ENCODE measurements around the gene LYRM4.

LYRM4 gene

GRCh38 chr6:5093231-5094015, 167.3 kb downstream of the LYRM4 start:
- Mint-ChIP-seq H3K4me1 (ENCODE audit: low read depth) (no peaks in the 10 kb centered on the region), H3K9me3 (no peaks in the 10 kb centered on the region), H3K4me3 (no peak overlapping the region), H3K27ac (no peak overlapping the region), H3K36me3 (ENCODE audit: low read depth) (no peaks in the 10 kb centered on the region), H3K27me3 (ENCODE audit: low read depth) (peaks cover 40% of the 10 kb centered on the region)
- no peak for DNase-seq (ENCODE audit: low spot score)

GRCh38 chr6:5091210-5092069, 169.3 kb downstream of the LYRM4 start:
- H3K27me3 Mint-ChIP-seq (ENCODE audit: low read depth) = peaks cover 53% of the 10 kb centered on the region
- H3K27ac Mint-ChIP-seq = no peak overlapping the region
- H3K4me3 Mint-ChIP-seq = no peak overlapping the region
- H3K4me1 Mint-ChIP-seq (ENCODE audit: low read depth) = no peaks in the 10 kb centered on the region
- DNase-seq (ENCODE audit: low spot score) = no peak
- no peaks in the 10 kb centered on the region for H3K9me3 Mint-ChIP-seq
- no peaks in the 10 kb centered on the region for H3K36me3 Mint-ChIP-seq (ENCODE audit: low read depth)

GRCh38 chr6:5090603-5091002, 170.1 kb downstream of the LYRM4 start:
- Mint-ChIP-seq H3K27me3 (ENCODE audit: low read depth) (peaks cover 57% of the 10 kb centered on the region), H3K4me1 (ENCODE audit: low read depth) (no peaks in the 10 kb centered on the region), H3K9me3 (no peaks in the 10 kb centered on the region), H3K4me3 (no peak overlapping the region), H3K36me3 (ENCODE audit: low read depth) (no peaks in the 10 kb centered on the region), H3K27ac (no peak overlapping the region)
- DNase-seq (ENCODE audit: low spot score) = no peak

GRCh38 chr6:5089481-5090438, 171.0 kb downstream of the LYRM4 start:
- Mint-ChIP-seq H3K4me3 (no peak overlapping the region), H3K27ac (no peak overlapping the region), H3K27me3 (ENCODE audit: low read depth) (peaks cover 58% of the 10 kb centered on the region), H3K36me3 (ENCODE audit: low read depth) (no peaks in the 10 kb centered on the region), H3K9me3 (no peaks in the 10 kb centered on the region), H3K4me1 (ENCODE audit: low read depth) (no peaks in the 10 kb centered on the region)
- no peak for DNase-seq (ENCODE audit: low spot score)

GRCh38 chr6:5088780-5089179, 172.0 kb downstream of the LYRM4 start:
- DNase-seq (ENCODE audit: low spot score) = no peak
- Mint-ChIP-seq H3K9me3 (no peaks in the 10 kb centered on the region), H3K4me1 (ENCODE audit: low read depth) (no peaks in the 10 kb centered on the region), H3K4me3 (no peak overlapping the region), H3K27ac (no peak overlapping the region), H3K36me3 (ENCODE audit: low read depth) (no peaks in the 10 kb centered on the region), H3K27me3 (ENCODE audit: low read depth) (peaks cover 59% of the 10 kb centered on the region)

GRCh38 chr6:5087389-5087788, 173.4 kb downstream of the LYRM4 start:
- Mint-ChIP-seq H3K27ac (no peak overlapping the region), H3K4me1 (ENCODE audit: low read depth) (no peaks in the 10 kb centered on the region), H3K9me3 (no peaks in the 10 kb centered on the region), H3K4me3 (no peak overlapping the region), H3K36me3 (ENCODE audit: low read depth) (no peaks in the 10 kb centered on the region), H3K27me3 (ENCODE audit: low read depth) (peaks cover 66% of the 10 kb centered on the region)
- no peak for DNase-seq (ENCODE audit: low spot score)

- Mint-ChIP-seq H3K4me1 (ENCODE audit: low read depth) (no peaks in the 10 kb centered on the region), H3K27ac (no peak overlapping the region), H3K9me3 (no peaks in the 10 kb centered on the region), H3K27me3 (ENCODE audit: low read depth) (peaks cover 69% of the 10 kb centered on the region), H3K36me3 (ENCODE audit: low read depth) (no peaks in the 10 kb centered on the region), H3K4me3 (no peak overlapping the region)
- no peak for DNase-seq (ENCODE audit: low spot score)
Observed at GRCh38 chr6:5086294-5086890, 174.4 kb downstream of the LYRM4 start.

- DNase-seq (ENCODE audit: low spot score) = peak; percentile 18
- no peak overlapping the region for H3K27ac Mint-ChIP-seq
- no peak overlapping the region for H3K4me3 Mint-ChIP-seq
- H3K9me3 Mint-ChIP-seq = no peaks in the 10 kb centered on the region
- H3K36me3 Mint-ChIP-seq (ENCODE audit: low read depth) = no peaks in the 10 kb centered on the region
- H3K27me3 Mint-ChIP-seq (ENCODE audit: low read depth) = peaks cover 64% of the 10 kb centered on the region
- H3K4me1 Mint-ChIP-seq (ENCODE audit: low read depth) = no peaks in the 10 kb centered on the region
Observed at GRCh38 chr6:5085648-5086293, 175.0 kb downstream of the LYRM4 start.

- no peaks in the 10 kb centered on the region for H3K36me3 Mint-ChIP-seq (ENCODE audit: low read depth)
- peaks cover 60% of the 10 kb centered on the region for H3K27me3 Mint-ChIP-seq (ENCODE audit: low read depth)
- peak within 1 kb of the TSS; percentile 81 for H3K4me3 Mint-ChIP-seq
- H3K4me1 Mint-ChIP-seq (ENCODE audit: low read depth) = no peaks in the 10 kb centered on the region
- no peak within 1 kb of the TSS for H3K27ac Mint-ChIP-seq
- peak; percentile 14 for DNase-seq (ENCODE audit: low spot score)
- no peaks in the 10 kb centered on the region for H3K9me3 Mint-ChIP-seq
Observed at GRCh38 chr6:5084781-5085647, 175.7 kb downstream of the LYRM4 start, which contains the start of gene PPP1R3G. TSS of gene PPP1R3G (plus strand) at chr6:5085341. CDS start at chr6:5085486, 145 bp downstream.

- Mint-ChIP-seq H3K27ac (no peak overlapping the region), H3K4me1 (ENCODE audit: low read depth) (no peaks in the 10 kb centered on the region)
Observed at GRCh38 chr6:5084360-5084780, 176.4 kb downstream of the LYRM4 start.

GRCh38 chr6:5083813-5084359, 176.9 kb downstream of the LYRM4 start:
- Mint-ChIP-seq H3K4me1 (ENCODE audit: low read depth) (no peaks in the 10 kb centered on the region), H3K4me3 (peak overlapping the region; percentile 57), H3K36me3 (ENCODE audit: low read depth) (no peaks in the 10 kb centered on the region), H3K9me3 (no peaks in the 10 kb centered on the region), H3K27me3 (ENCODE audit: low read depth) (peaks cover 62% of the 10 kb centered on the region), H3K27ac (no peak overlapping the region)
- DNase-seq (ENCODE audit: low spot score) = no peak

More at GRCh38 chr6:5084360-5084780, 176.4 kb downstream of the LYRM4 start:
- Mint-ChIP-seq H3K27me3 (ENCODE audit: low read depth) (peaks cover 58% of the 10 kb centered on the region), H3K4me3 (peak overlapping the region; percentile 81), H3K9me3 (no peaks in the 10 kb centered on the region), H3K36me3 (ENCODE audit: low read depth) (no peaks in the 10 kb centered on the region)
- DNase-seq (ENCODE audit: low spot score) = no peak

- Mint-ChIP-seq H3K36me3 (ENCODE audit: low read depth) (no peaks in the 10 kb centered on the region), H3K27ac (no peak overlapping the region), H3K27me3 (ENCODE audit: low read depth) (peaks cover 59% of the 10 kb centered on the region), H3K4me3 (no peak overlapping the region), H3K4me1 (ENCODE audit: low read depth) (no peaks in the 10 kb centered on the region), H3K9me3 (no peaks in the 10 kb centered on the region)
- DNase-seq (ENCODE audit: low spot score) = no peak
Observed at GRCh38 chr6:5083307-5083583, 177.5 kb downstream of the LYRM4 start.

Data from T-helper 2 cell treated with Interferon-gamma antibody and Interleukin-4, amounts not matched to agents 5 μg/mL and 100 μg/mL, for 36 hours (primary cell).